HL-60/S4 treated with retinoic acid at 250 ng/mL for 4 days and 3 days (cell line): ENCODE measurements around the gene MDP1.
"Not testable (repeated sequence)": the region's sequence is repeated elsewhere in the genome, so short reads cannot be mapped to it uniquely, and the experiment has no call there.

Experiments
- in situ Hi-C: fragments of 300-500 bp; cut with MboI; formaldehyde crosslinking; loops from 2 replicates; pipeline ENCODE4 v1.7.0; 2022; ENCODE audit warnings: low sequenced_read_pairs

The MDP1 gene

GRCh38 chr14:24204163-24205146 is 11.4 kb downstream of the MDP1 start:
- in situ Hi-C loops = no loop called here

DNA sequence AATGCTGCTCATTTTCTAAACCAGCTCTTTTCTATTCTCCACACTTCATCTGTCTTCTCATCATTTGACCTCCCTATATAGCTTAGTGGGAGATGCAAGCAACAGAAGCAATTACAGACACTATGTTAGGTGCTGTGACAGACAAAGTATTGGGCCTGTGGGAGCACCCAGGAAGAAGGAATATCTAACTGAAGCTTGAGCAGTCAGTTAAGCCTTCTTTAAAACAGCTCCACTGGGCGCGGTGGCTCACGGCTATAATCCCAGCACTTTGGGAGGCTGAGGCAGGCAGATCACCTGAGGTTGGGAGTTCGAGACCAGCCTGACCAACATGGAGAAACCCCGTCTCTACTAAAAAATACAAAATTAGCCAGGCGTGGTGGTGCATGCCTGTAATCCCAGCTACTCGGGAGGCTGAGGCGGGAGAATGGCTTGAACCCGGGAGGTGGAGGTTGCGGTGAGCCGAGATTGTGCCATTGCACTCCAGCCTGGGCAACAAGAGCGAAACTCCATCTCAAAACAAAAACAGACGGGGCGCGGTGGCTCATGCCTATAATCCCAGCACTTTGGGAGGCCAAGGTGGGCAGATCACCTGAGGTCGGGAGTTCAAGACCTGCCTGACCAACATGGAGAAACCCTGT is 12.5 kb downstream of the MDP1 start:
- in situ Hi-C loops = not testable (repeated sequence)

DNA sequence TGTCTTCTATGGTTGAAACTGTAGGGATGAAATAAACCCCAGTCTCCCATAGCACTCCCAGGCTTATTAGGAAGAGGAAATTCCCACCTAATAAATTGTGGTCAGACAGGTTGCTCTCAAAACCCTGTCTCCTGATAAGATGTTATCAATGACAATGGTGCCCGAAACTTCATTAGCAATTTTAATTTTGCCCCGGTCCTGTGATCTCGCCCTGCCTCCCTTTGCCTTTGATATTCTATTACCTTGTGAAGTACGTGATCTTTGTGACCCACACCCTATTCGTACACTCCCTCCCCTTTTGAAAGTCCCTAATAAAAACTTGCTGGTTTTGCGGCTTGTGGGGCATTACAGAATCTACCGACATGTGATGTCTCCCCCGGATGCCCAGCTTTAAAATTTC is 13.3 kb downstream of the MDP1 start:
- in situ Hi-C loops = not testable (repeated sequence)

- in situ Hi-C loops = no loop called here
These were observed 16.9 kb downstream of the MDP1 start for GRCh38 chr14:24198814-24199524.

DNA sequence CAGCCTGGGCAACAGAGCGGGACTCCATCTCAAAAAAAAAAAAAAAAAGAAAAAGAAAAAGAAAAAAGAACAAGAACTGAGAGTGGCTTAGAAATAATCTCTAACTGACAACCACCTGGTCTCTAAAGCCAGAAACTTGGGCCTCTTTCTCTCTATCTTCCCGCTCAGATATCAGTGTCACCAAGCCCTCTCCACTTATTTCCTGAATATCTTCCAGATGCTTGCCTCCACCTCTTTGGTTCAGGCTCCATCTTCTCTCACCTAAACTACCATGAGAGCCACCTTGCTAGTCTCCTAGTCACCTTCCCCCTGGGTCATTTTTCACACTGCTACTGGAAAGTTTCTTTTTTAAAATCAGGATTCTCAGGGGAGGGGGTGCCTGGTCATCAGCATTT is 18.8 kb downstream of the MDP1 start:
- in situ Hi-C loops = no loop called here

DNA sequence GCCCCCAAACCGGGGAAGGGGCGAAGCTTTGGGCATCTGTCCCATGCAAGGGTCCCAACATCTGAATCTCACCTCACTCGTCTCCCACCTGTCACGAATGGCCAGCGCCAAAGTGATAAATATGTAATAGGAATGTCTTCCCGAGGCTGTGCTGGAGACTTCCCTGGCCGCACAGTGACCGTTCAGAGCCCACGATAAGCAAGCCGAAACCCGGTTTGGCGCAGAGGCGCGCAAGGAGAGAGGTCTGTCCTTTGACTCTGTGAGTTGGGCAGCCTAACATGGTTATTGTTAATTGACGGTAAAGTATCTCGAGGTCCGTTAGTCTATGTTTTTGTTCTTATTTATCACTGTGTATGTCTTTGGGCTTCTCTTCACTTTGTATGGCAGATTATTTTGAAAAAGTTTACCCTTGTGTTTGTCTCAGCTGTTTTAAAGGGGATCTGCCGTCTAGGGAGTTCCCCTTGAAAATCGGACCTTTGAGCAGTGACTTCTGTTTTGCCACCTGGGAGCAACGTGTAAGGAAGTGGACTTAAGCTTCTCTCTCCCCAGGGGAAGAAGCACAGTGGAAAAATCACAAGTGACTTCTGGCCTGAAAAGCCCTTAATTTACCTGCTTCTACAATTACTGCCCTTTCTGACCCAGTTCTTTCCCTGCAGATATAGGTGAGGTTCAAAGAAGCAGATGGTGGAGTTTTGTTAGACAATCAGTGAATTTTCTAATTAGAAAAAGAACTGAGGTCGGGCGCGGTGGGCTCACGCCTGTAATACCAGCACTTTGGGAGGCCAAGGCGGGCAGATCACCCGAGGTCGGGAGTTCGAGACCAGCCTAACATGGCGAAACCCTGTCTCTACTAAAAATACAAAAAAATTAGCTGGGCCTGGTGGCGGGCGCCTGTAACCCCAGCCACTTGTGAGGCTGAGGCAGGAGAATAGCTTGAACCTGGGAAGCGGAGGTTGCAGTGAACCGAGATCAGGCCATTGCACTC is 19.5 kb downstream of the MDP1 start:
- in situ Hi-C loops = no loop called here

DNA sequence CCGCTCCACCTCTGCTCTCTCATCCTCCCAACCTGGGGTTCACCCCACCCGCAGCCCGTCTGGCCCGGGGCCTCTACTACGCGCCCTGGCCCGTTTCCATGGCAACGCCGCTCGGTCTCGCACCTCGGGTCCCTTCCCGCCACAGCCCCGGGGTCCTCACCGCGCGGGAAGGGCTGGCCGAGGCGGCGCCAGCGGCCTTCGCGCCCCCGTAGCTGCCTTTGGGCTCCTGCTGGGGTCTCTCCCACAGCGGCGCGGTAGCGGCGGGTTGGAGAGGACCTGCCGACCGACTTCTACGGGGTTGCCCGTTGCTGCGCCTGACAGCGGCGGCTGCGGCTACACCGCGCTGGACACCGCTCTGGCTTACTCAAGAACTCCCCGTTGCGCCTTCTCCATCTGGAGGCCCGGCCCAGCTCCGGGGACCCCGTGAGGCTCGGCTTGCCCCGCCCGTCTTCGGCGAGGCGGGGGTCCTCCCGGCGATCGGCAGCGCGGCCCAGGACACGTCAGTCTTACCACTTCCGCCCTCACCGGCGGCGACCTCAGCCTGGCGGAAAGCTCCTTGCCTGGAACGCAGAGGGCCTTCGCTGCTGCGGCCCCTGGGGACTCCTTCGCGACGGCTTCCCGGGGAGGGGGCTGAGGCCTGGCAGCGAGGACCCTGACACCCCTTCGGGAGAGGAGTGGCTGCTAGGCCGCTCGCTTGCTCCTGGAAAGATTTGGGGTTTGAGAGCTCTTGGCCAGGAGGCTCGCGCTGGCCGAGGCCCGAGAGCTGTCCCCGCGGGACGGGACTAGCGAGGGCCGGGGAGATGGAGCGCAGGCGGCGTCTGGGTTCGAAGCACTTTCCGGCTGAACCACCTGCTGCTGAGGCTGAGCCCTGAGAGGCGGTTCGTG is 20.4 kb downstream of the MDP1 start, which contains the start of gene TM9SF1:
TM9SF1 (minus strand) TSS at position 256 of the 885 bp plus-strand sequence. CDS start 422 bp downstream, outside the sequence.
- in situ Hi-C loops = no loop called here

GRCh38 chr14:24194873-24195185 is 21.0 kb downstream of the MDP1 start:
- in situ Hi-C loops = no loop called here

DNA sequence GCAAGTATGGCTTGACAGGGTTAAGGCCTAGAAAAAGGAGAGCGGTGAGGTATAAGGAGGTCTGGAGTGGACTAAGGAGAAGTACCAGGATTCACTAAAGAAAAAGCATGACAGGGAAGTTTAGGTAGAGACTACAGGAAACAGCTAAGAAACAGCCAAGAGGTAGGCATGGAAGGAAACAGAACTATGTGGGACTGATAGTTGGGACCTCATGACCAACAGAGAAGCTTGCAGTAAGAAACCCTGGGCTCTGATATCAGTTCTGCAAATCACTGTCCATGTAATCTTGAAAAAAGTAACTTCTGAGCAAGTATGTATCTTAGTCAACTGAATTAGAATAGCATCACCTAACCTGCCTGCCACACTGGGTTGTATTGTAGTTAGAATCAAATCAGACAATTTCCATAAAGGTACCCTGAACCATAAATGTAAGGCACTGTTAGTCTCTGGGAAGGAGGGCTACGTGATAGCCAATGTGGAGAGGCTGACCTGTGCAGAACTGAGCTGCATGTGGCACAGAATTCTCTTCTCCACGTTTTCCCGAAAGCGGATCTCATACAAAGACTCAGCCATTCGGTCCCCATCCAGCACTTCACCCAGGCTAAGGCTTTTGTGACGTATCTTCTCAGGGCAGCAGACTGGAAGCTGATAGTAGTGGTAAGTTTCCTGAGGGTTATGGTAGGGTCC is 21.5 kb downstream of the MDP1 start:
- in situ Hi-C loops = no loop called here

- in situ Hi-C loops = no loop called here
These were observed 22.9 kb downstream of the MDP1 start for GRCh38 chr14:24192933-24193332.

DNA sequence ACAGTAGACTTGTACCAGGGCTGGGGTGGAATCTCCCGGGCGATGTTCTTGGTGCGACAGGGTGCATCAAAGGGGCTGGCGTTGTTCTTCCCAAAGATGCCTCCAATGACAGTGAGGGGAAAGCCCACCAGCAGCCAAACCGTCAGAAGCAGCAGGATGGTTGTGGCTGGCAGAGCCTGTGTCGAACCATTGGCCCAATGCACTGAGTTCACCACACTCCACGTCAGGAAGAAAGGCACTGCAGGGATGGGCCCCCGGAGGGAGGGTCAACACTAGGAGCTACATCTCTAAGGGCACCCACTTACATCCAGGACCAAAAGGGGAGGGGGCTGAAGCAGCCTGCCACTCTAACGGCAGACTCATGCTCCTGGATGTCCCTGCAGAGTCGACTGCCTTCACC is 25.4 kb downstream of the MDP1 start:
- in situ Hi-C loops = no loop called here

DNA sequence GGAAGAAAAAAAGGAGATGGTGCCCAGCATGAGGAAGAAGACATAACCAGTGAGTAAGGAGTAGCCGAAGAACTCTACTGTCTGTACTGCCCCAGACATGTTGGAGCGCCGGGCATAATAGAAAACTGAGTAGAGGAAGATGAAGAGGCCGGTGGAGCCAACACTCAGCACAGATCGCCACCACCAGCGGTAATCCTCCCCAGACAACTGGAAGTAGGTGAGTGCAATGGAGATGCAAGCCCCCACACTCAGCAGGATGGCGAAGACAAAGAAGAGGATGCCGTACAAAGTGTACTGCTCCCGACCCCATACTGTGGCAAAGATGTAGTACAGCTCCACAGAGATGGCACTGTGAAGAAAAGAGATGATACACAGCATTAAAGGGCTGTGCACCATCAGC is 26.4 kb downstream of the MDP1 start:
- in situ Hi-C loops = no loop called here

DNA sequence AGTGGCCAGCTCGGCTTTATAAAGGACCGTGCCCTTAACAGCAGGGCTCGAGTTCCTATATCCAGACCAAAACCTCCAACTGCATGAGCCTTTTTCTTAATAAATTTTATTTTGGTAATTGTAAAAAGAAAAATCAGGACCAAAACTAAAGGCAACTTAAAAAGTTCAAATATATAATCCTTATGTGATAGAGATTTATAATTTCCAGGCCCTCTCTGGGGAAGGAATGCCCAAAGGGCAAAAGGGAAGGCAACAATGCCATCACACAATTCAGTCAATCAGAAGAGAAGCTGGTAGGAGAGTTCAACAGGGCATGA is 26.8 kb downstream of the MDP1 start:
- in situ Hi-C loops = no loop called here

GRCh38 chr14:24188251-24189058 is 27.4 kb downstream of the MDP1 start, which contains the start of gene IPO4:
Gene IPO4 (minus strand): TSS chr14:24188816. CDS start chr14:24188787, 29 bp downstream.
- in situ Hi-C loops = no loop called here

- in situ Hi-C loops = no loop called here
These were observed 28.3 kb downstream of the MDP1 start for GRCh38 chr14:24187539-24187915.

DNA sequence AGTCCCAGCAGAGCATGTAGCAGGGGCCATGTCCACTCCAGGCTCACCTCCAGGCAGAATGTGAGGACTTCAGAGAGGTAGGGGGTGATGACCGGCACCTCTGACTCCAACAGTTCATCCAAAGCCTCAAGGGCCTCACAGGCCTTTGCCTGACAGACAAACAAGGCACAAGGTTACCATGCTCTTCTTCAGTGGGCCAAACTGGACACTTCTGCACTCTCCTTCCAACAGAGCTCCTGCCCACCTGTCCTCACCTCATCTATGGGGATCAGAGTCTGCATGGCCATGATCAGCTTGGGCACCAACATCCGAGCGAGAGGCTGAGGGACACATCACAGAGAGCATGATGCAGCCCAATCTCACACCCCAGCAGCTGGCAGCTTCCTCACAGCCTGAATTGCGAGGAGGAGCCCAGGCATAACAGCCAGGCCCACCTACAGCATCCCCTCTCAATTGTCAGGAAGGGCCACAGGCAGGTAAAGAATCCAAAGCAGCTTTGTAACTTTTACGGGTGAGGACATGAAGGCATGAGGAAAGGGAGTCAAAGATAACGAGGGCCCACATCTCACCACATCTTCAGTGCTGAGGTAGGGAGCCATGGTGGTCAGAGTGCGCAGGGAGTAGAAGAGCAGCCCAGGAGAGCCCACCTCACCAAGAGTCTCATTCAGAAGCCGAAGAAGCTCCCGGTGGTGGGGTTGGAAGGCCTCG is 28.9 kb downstream of the MDP1 start:
- in situ Hi-C loops = no loop called here

GRCh38 chr14:24185741-24186140 is 30.1 kb downstream of the MDP1 start:
- in situ Hi-C loops = no loop called here

DNA sequence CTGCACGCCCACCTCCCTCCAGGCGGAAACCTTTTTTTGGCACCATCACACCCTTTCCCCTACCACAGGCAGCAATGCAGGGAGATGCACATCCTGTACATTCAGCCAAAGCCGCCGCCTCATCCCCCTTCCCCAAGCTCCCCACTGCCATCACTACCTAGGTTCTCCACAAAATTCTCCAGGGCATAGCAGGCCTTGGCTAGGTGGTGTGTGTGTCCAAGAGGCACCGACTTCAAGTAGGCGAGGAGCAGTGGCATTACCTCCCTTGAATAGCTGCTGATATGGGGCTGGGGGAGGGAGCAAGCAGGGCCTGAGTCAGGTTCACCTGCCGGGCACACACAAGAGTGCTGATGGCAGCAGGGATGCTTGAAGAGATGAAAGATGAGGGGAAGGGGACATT is 30.8 kb downstream of the MDP1 start:
- in situ Hi-C loops = no loop called here
